Activated T-helper 2 cell treated with anti-CD3 and anti-CD28 coated beads, Interferon-gamma antibody, Interleukin-2, Interleukin-4, amounts not matched to agents 10 μg/mL and 5 μg/mL and 100 μg/mL, durations not matched to agents 14 hours and 24 hours and 36 hours (primary cell): Measurements from ENCODE around the gene ABCG5. TPM values are rescaled to one million over a fixed set of nuclear protein-coding genes. Genes with fewer than 3 reads are reported as not detected.

Experiments used
- total RNA-seq: library from RNA; stranded (reverse); gene quantifications from 2 replicates; pipeline ENCODE4 v1.2.3, GENCODE V29; 2022

Gene ABCG5
- total RNA-seq, 1 donor from 2014 or later: 0.14 TPM

Other genes starting within 250 kb of the ABCG5 start
- 48.3 and 48.4 TPM in 2 replicates for gene THADA, start 242.8 kb downstream of the ABCG5 start, total RNA-seq
- gene PLEKHH2, start 201.6 kb downstream of the ABCG5 start, total RNA-seq: 21.3 and 25.1 TPM in 2 replicates
- 0.74 and 1.1 TPM in 2 replicates for gene C1GALT1C1L, start 162.4 kb downstream of the ABCG5 start, total RNA-seq
- gene DYNC2LI1, start 64.8 kb downstream of the ABCG5 start, total RNA-seq: 67.7 and 71.6 TPM in 2 replicates
- 0.23 TPM in 2 replicates for gene ABCG8, start 132 bp upstream of the ABCG5 start, total RNA-seq
- gene LRPPRC, start 157.2 kb upstream of the ABCG5 start, total RNA-seq: 156 and 161 TPM in 2 replicates